Measurements from ENCODE around the gene INSRR.

INSRR gene

GRCh38 chr1:156826630-156827029 lies 32.3 kb downstream of the INSRR start:
- DNase-seq: no peak

- DNase-seq: no peak
Measured at GRCh38 chr1:156823210-156823790, 35.6 kb downstream of the INSRR start.

- DNase-seq: no peak
Measured at GRCh38 chr1:156822680-156823079, 36.2 kb downstream of the INSRR start.

- peak; percentile 70 for DNase-seq
Measured at GRCh38 chr1:156821801-156822200, 37.1 kb downstream of the INSRR start.

GRCh38 chr1:156816561-156817328 lies 42.2 kb downstream of the INSRR start, which contains the start of gene SH2D2A:
Gene SH2D2A, minus strand, starts transcription at chr1:156816848. Its CDS starts 140 bp downstream, at chr1:156816708.
- no peak for DNase-seq

GRCh38 chr1:156815961-156816422 lies 42.9 kb downstream of the INSRR start:
- DNase-seq: no peak

GRCh38 chr1:156815307-156815826 lies 43.5 kb downstream of the INSRR start:
- DNase-seq: peak; percentile 47

GRCh38 chr1:156814571-156815260 lies 44.2 kb downstream of the INSRR start:
- no peak for DNase-seq

GRCh38 chr1:156813750-156814570 lies 45.0 kb downstream of the INSRR start:
- peak; percentile 47 for DNase-seq

DNA sequence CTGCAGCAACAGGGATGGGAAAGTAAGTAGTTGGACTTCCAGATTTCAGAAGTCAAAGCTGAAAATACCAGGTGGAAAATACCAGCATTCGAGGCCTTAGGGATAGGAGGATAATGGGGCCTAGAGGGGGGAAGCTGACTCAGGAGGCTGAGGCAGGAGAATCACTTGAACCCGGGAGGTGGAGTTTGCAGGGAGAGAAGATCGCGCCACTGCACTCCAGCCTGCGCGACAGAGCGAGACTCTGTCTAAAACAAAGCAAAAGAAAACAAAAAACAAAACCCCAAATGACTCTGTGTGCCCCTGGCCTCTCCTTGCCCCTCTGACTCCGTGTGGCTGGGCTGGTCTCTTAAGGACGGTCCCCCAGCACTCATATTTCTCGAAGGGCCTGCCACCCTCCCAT lies 45.6 kb downstream of the INSRR start:
- DNase-seq: no peak

GRCh38 chr1:156812293-156812990 lies 46.5 kb downstream of the INSRR start:
- DNase-seq: no peak

DNA sequence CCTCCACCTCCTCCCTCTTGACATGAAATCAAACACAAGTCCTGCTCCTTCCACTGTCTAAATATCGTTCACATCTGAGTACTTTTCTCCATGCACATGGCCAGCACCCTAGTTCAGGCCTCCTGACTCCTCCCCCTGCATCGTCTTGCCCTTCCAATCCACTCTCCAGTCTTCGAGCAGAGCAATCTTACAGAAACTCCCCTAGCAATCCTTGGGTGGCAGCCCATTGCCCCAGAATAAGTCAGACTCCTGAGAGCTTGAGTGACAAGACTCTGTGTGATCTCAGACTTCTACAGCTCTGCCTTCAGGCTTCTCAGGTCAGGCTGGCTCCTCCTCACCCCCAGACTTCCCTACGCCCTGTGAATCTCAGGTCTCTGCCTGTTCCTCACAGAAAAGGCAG lies 47.7 kb downstream of the INSRR start:
- DNase-seq: no peak

- DNase-seq: no peak
Measured at GRCh38 chr1:156809711-156810366, 49.1 kb downstream of the INSRR start.

DNA sequence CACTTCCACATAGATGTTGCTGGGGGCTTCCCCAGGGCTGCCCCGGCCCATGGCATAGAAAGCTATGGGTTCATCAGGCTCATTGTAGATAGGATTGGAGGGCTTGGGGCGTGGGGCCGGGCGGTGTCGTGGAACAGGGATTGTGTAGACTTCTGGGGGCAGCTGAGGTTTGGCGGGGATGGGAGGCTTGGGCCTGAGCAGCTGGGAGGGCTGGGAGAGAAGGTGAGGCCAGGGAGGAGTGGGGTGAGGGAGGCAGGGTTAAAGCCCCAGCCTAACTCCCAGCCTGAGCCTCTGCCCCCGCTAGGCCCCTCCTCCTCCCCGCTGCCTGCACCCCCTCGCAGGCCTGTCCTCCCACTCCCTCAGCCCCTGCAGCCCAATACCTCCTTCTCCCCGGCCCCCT lies 49.6 kb downstream of the INSRR start:
- no peak for DNase-seq

DNA sequence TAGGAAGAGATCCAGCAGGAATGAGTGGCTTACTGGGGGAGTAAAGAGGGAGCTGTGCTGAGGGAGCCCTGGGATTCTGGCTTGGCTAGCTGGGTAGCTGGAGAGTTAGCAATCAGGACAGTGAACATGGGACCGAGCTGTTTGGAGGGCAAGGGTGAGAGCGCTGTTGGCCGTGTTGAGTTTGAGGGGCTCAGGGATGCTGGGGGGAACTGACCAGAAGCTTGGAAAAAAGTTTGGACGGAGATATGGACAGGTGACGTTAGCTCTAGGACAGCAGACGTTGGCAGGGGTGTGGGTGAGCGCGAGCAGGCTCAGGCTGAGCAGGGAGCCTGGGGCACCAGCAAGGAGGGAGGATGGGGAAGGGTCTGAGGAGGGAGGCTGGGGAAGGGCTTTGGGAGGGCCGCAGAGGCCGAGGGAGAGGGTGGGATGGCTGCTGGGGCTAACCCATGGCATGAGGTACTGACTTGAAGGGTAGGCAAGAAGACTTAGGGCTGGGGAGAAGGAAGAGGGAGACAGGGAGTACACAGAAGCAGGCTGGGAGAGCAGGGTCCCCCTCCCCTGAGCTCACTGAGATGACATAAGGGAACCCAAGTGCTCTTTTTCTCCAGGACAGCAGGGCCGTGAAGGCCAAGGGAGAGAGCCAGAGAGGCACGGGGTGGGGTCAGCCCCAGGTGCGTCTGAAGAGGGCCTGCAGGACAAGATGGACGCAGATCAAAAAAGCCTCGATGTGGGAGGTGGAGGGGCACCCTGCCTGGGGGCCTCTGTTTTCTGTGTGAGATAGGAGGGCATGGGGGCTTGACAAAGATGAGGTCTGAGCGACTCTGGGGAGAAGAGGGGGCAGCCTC lies 50.5 kb downstream of the INSRR start:
- no peak for DNase-seq

- no peak for DNase-seq
Measured at GRCh38 chr1:156807627-156808026, 51.3 kb downstream of the INSRR start.

DNA sequence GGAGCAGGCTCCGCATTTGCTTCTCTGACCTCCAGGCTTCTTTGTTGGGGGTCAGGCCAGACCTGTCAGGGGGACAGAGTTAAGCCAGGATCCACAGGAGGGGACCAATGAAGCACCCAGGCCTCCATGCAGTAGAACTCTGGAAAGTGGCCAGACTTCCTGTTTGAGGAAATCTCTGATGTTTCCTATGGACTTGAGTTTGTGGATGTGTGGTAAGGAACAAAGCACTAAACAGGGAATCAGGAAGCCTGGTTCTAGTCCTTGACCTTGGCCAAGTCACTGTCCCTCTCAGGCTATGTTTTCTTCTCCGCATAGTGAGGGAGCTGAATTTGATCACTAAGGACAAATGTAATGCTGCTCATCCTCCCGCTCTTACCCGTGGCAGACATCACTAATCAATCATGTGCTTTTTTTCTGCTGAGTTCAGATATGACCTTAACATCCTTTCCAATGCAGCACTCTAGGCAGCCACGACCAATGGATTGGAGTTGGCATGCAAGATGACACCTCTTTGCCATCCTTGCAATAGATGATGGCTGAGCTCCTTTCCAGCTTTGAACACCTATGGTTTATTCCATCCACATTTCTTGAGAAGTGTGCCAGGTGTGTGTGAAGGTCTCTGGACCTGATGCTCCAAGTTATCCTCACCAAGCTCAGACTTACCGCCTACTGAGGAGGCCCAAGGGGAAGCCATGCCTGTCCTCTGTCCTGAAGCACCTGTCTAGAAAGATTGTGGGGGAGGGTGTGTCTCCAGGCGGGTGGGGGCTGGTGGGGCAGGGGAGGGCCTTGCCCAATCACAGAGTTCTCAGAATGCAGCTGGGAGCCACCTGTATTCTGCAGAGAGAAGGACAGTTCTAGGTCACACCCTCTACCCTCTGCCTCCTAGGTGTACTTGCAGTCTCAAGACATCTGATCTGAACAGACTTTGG lies 52.1 kb downstream of the INSRR start:
- DNase-seq: no peak

DNA sequence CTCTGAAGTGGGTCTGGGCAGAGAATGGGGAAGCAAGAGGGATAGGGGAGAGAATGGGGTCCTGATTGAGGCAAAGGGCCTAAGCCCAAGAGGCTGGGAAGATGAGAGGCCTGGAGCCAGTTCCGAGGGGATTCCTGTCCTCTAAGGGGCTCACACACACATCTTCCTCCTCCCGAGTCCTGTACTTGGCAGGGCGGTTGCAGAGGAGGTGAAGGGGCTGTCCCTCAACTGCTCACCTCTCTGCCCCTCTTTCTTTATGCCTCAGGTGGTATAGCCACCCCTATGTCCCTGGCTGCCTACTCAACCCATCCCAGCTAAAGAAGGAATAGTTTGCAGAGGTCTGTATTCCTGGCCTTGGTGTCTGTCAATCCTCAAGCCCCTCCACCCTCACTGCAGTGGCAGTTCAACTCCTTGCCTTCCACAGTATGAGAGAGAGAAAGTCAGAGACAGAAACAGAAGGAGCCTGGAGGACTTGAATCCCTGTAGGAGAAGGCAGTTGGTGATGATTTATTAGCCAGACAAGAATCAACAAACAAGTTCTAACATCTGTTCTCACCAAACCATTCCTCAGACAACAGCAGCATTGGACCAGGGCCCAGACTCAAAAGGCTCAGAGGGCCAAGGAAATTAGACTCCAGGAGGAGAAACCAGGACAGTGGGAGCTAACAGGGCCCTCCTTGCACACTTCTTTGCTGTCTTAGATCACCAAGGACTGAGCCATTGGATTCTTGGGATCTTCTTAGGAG lies 53.0 kb downstream of the INSRR start:
- peak; percentile 93 for DNase-seq
